Activated CD8-positive, alpha-beta memory T cell treated with anti-CD3 and anti-CD28 coated beads, Interleukin-2, amount 50 U/mL, for 1 hour (primary cell): Measurements from ENCODE around the gene EYA4.

Source experiments
- DNase-seq: peaks from one replicate; pipeline ENCODE4 v3.0.0-alpha.2; 2020; ENCODE audit errors: extremely low read depth

EYA4 gene

DNA sequence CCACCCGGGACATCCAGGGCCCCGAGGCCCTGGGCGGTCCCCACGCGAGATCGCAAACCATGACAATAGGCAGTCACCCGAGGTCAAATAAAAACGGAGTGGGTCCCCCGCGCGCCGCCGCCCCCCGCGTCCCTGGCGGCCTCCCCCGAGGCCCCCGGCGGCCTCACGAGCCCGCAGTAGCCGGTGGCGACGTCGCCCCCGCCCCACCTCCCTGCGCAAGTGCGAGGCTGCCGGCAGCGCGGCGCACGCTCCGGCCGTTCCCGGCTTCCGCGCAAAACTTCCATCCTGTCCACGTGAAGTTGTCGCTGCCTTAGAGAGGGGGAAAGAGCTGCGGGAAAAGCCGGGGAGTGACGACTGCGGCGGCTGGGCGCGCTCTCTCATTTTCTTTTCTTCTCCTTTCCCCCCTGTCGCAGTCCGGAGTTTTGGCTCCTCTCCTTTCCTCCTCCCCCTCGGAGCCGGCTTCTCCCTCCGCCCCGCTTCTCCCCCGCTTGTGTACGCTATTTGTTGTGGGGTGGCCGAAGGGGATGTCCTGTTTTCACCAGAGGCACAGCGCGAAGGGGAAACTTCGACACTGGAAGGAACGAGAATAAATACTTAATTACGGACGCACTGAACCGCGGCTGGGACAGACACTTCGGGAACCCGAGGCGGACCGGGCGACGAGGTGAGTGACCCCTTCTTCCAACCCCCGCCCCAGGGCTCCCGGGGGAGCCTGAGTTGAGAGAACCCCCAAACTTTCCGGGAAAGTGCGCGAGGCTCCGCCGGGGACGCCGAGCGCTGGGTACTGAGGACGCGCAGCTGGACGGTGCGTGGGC is at the start of gene EYA4:
EYA4 (plus strand) TSS at position 272 of the 815 bp plus-strand sequence. CDS start 33,424 bp downstream, outside the sequence.
- DNase-seq: no peak

DNA sequence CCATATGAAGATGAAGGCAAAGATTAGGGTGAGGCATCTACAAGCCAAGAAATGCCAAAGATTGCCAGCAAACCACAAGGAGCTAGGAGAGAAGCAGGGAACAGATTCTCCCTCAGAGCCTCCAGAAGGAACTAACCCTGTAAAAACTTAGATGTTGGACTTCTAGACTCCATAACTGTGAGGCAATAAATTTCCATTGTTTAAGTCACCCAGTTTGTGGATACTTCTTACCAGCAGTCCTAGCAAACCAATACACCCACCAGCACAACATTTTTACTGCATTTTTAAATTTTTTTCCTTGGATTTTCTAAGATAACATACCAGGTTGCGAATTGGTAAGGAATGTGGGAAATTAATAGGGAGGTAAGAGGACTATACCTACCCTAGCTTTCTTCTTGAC is 47.8 kb upstream of the EYA4 start:
- no peak for DNase-seq

- no peak for DNase-seq
Observed at GRCh38 chr6:133198725-133199124, 42.4 kb upstream of the EYA4 start.

- DNase-seq: no peak
Observed at GRCh38 chr6:133201231-133201630, 39.9 kb upstream of the EYA4 start.

DNA sequence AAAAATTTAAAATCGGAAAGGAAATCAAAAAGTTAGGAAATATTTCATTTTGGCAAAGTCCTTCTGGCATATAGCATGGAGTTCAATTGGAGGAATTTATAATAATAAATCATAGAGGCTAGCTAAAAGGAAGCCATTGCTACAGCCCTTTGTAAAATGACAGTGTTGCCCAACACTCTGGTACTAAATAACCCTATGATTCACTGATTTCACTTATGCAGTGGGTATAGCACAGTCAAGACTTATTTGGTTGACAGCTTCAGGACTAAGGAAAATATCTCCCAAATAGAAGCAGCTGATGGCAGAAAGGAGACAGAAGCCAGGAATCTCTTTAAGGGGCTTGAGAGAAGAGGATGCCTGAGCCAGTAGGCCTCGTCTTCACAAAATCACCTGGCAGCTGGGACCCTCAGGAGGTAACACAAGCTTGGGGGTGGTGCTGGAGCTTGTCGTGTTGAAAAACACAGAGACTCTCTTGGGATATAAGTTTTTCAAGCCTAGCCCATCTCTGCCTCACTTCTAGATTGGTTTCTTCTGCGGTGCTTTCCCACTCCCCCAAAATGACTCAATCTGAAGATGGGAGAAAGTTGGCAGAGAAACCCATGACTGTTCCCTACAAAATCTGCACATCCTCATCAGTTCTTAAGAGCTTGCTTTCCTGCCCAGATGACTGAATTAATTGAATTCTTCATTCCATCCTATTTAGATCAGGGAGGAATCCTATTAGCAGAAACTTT is 38.4 kb upstream of the EYA4 start:
- no peak for DNase-seq

- no peak for DNase-seq
Observed at GRCh38 chr6:133203344-133203697, 37.8 kb upstream of the EYA4 start.

GRCh38 chr6:133205304-133205703 is 35.9 kb upstream of the EYA4 start:
- DNase-seq: no peak

DNA sequence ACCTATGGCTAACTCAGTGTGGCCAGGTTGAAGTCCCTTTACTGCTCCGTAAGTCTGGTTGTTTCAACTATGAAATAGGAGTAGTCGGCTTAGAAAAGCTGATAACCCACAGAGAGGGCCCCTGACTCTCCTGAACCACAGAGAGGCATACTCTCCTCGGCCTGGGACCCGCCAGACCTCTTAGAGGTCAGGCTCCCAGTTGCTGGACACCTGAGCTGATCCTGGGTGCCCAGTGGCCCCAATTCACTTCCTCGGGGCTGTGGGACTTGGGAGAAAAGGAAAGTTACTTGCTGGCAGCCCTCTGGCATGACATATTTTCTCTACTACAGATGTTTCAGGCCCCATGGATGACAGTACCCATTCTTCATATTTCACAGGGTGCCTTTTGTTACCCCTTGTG is 34.2 kb upstream of the EYA4 start:
- DNase-seq: no peak

GRCh38 chr6:133207754-133208153 is 33.4 kb upstream of the EYA4 start:
- DNase-seq: no peak

- no peak for DNase-seq
Observed at GRCh38 chr6:133208183-133208755, 32.9 kb upstream of the EYA4 start.

DNA sequence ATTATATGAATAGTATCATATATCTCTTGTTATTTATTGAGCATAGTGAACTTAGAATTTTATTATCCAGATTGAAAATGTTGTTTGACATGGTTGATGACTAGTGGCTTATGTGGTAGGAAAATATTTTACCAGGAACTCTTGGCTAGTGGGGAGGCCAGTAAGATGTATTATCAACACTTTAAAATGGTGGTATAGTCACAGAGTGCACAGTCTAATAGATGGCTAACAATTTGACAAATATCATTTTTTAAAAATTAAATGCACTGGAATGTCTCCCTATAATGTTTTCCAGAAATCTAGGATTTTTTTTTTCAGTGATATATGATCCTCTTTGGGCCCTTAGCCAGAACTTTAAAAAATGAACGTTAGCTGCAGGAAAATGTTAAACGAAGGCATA is 26.9 kb upstream of the EYA4 start:
- no peak for DNase-seq

GRCh38 chr6:133218852-133219251 is 22.3 kb upstream of the EYA4 start:
- DNase-seq: no peak

- DNase-seq: no peak
Observed at GRCh38 chr6:133223452-133224029, 17.6 kb upstream of the EYA4 start.

DNA sequence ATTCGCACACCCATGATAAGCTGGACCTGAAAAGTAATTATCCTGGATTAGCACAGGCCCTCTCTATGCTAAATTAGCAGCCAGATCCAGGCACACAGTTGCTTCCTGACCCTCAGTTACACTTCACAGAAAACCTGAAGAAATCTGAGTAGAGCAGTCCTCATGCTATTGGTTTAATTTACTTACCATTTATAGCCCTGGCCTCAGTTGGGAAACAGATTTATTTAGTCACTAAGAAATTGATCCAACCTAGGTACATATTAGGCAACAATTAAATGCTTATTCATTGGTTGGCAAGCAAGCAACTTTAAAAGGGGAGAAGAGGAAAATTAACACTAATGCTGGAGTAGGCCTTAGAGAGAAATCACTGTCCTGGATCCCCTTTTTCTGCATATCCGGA is 15.6 kb upstream of the EYA4 start:
- no peak for DNase-seq

- DNase-seq: no peak
Observed at GRCh38 chr6:133227344-133227743, 13.8 kb upstream of the EYA4 start.

DNA sequence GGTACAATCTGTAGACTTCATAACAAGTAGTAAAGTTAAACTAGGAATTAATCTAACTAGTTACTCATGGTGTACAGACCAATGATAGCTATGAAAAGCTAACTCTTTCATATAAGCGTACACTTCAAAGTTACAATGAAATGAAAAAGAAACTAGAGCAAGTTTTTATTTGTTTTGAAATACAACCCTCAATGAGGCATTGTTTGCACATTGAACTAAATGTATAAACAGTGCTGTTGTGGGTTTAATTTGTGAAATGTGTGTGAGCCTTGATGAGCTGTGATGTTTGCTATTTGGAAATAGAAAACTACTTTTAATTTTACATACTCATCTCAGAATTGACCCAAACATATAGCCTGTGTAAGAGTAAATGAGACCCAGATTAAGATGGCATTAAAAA is 11.1 kb upstream of the EYA4 start:
- no peak for DNase-seq

DNA sequence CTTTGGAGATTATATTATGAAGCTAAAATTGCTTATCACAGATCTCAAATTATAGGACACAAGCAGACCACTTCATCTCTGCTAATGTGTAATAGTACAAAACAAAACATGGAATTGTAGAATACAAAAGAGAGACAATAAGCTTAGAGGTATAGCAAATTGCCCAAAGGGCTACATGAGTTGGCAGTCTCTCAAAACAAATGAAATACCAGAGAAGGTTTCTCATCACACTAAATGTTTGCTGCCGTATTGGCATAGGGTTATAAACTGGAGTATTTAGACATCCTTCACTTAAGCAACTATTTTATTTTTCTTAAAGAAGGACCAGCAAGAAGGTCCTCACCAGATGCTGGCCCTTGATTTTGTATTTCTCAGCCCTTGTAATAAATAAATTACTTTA is 5.9 kb upstream of the EYA4 start:
- no peak for DNase-seq

DNA sequence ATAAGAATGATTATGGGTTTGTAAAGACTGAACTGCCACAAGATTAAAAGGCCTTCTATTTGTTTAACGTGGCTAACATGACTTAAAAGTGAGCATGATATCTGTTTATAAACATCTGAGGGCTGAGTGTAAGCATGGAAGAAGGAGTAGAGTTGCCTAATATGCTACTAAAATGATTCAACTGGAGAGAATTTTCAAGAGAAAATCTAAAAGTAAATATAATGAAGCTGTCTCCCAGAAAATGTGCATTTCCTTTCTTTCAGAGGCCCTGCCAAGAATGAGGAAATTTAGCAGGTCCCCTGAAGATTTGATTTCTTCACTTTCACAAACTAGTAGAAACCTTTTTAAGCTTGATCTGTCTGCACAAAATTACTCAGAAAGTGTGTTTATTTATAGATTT is 4.2 kb upstream of the EYA4 start:
- DNase-seq: no peak

DNA sequence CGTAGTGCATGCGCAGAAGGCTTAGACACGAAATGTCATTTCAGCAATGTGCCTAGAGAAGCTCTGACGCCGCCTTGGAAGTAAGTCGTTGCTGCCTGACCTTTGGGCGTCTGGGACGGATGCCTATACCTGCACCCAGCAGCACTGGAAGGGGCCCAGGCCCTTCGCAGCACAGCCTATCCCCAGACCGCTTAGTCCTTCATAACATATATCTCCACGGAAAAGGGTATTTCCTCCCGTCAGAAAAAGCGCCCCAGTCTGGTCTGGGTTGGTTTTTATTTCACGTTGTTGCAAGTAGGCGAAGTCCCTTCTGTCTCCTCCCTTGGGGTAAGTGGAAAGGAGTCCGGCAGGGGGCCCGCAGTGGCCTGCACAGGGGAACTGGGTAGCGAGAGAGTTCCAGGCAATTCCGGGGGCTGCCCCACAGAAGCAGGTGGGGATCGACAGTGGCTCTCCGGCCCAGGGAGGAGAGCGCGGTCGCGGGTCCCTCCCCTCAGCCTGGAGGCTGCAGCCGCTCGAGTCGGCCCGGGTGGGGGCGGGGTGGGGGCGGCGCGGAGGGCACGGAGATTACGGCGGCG is 559 bp upstream of the EYA4 start:
- DNase-seq: no peak

- no peak for DNase-seq
Observed at GRCh38 chr6:133241901-133242636, 912 bp downstream of the EYA4 start.
